Measurements from ENCODE around the gene NOL4L. TPM values are rescaled to one million over a fixed set of nuclear protein-coding genes. Genes with fewer than 3 reads are reported as not detected.

Gene NOL4L
- total and polyA plus RNA-seq, 2 experiments from 2014 or later, result 35.6 to 42.9 TPM

GRCh38 chr20:32396646-32397160, 188.4 kb downstream of the NOL4L start:
- Histone ChIP-seq H4K20me1 (ENCODE audit: insufficient read depth, poor library complexity, severe bottlenecking) (peaks cover 15% of the 10 kb centered on the region), H3K9me3 (ENCODE audit: low read depth) (no peaks in the 10 kb centered on the region), H2AFZ (no peak overlapping the region), H3K79me2 (peaks cover 95% of the 10 kb centered on the region), H3K4me3 (no peak overlapping the region), H3K36me3 (replicated peaks; ENCODE audit: insufficient read depth, low read depth) (no peaks in the 10 kb centered on the region), H3K4me1 (ENCODE audit: insufficient read depth) (no peaks in the 10 kb centered on the region), H3K27me3 (no peaks in the 10 kb centered on the region), H3K4me2 (no peak overlapping the region), H3K9me2 (replicated peaks; ENCODE audit: insufficient read depth) (no peaks in the 10 kb centered on the region), H3K27ac (no peak overlapping the region)
- DNase-seq (ENCODE audit: low spot score), result no peak
- TF ChIP-seq CTCF (IDR thresholded peaks at IDR 0.05; ENCODE audit: poor library complexity), result no peak
- no peak for TF ChIP-seq EZH2phosphoT487 (IDR thresholded peaks at IDR 0.05; ENCODE audit: low read depth, severe bottlenecking, unreplicated experiment)
- TF ChIP-seq EZH2 (IDR thresholded peaks at IDR 0.05; ENCODE audit: borderline replicate concordance), result no peak
- WGBS (ENCODE audit: low lambda C conversion rate, missing lambda C conversion rate), result 91% methylated on average over 3 of the region's 3 CpGs

- no peak for TF ChIP-seq EZH2 (IDR thresholded peaks at IDR 0.05; ENCODE audit: borderline replicate concordance)
- Histone ChIP-seq H3K4me3 (no peak overlapping the region), H2AFZ (no peak overlapping the region), H3K4me2 (no peak overlapping the region), H4K20me1 (ENCODE audit: insufficient read depth, poor library complexity, severe bottlenecking) (peaks cover 26% of the 10 kb centered on the region), H3K9me2 (replicated peaks; ENCODE audit: insufficient read depth) (no peaks in the 10 kb centered on the region), H3K9me3 (ENCODE audit: low read depth) (no peaks in the 10 kb centered on the region), H3K27ac (no peak overlapping the region), H3K4me1 (ENCODE audit: insufficient read depth) (no peaks in the 10 kb centered on the region), H3K79me2 (peaks cover 95% of the 10 kb centered on the region), H3K27me3 (no peaks in the 10 kb centered on the region), H3K36me3 (replicated peaks; ENCODE audit: insufficient read depth, low read depth) (no peaks in the 10 kb centered on the region)
- 92% methylated on average over 3 of the region's 3 CpGs for WGBS (ENCODE audit: low lambda C conversion rate, missing lambda C conversion rate)
- no peak for DNase-seq (ENCODE audit: low spot score)
Measured at GRCh38 chr20:32395066-32395465, 190.1 kb downstream of the NOL4L start.

Other genes starting within 250 kb of the NOL4L start
- 59.6 and 82.0 TPM in 2 replicates for gene ASXL1, start 227.0 kb downstream of the NOL4L start, total RNA-seq
- gene ASXL1, start 227.0 kb downstream of the NOL4L start, polyA plus RNA-seq, result 95.6 and 126 TPM in 2 replicates
- gene C20orf203, start 88.6 kb upstream of the NOL4L start, total RNA-seq, result not detected in 2 replicates
- not detected in 2 replicates for gene C20orf203, start 88.6 kb upstream of the NOL4L start, polyA plus RNA-seq
- gene COMMD7, start 158.1 kb upstream of the NOL4L start, total RNA-seq, result 62.7 and 75.0 TPM in 2 replicates
- 106 and 118 TPM in 2 replicates for gene COMMD7, start 158.1 kb upstream of the NOL4L start, polyA plus RNA-seq
- gene DNMT3B, start 177.1 kb upstream of the NOL4L start, total RNA-seq, result 4.3 and 4.5 TPM in 2 replicates
- gene DNMT3B, start 177.1 kb upstream of the NOL4L start, polyA plus RNA-seq, result 5.2 and 5.3 TPM in 2 replicates
- 141 and 147 TPM in 2 replicates for gene MAPRE1, start 234.6 kb upstream of the NOL4L start, total RNA-seq
- 54.8 and 67.7 TPM in 2 replicates for gene MAPRE1, start 234.6 kb upstream of the NOL4L start, polyA plus RNA-seq